ENCODE measurements around the gene MYLK3. TPM values are rescaled to one million over a fixed set of nuclear protein-coding genes. Genes with fewer than 3 reads are reported as not detected.

The MYLK3 gene
- total and polyA plus RNA-seq, 3 donors from 2014 or later = 18.4 to 88.8 (median 63.4) TPM

- DNase-seq = no peak
- H3K27ac ChIP-seq = no peak overlapping the region
Observed at GRCh38 chr16:46713634-46714033, 34.5 kb downstream of the MYLK3 start.

GRCh38 chr16:46712911-46713310 lies 35.2 kb downstream of the MYLK3 start:
- Histone ChIP-seq H3K4me3 (no peak overlapping the region), H3K9me3 (no peaks in the 10 kb centered on the region), H3K36me3 (ENCODE audit: low read depth, missing control alignments) (no peaks in the 10 kb centered on the region), H3K27me3 (no peaks in the 10 kb centered on the region), H3K27ac (no peak overlapping the region), H3K4me1 (no peaks in the 10 kb centered on the region)
- DNase-seq = no peak
- intact Hi-C loops (cut with DNase I; ENCODE audit: low total_unique reads) = no loop called here
- TF ChIP-seq POLR2A (IDR thresholded peaks at IDR 0.05) = no peak
- no peak for TF ChIP-seq CTCF (IDR thresholded peaks at IDR 0.05)
- 79 to 85% methylated on average over 3 of the region's 3 CpGs for WGBS, 2 donors

More at GRCh38 chr16:46713634-46714033, 34.5 kb downstream of the MYLK3 start:
- Histone ChIP-seq H3K27me3 (no peaks in the 10 kb centered on the region), H3K4me1 (no peaks in the 10 kb centered on the region), H3K36me3 (ENCODE audit: low read depth, missing control alignments) (no peaks in the 10 kb centered on the region), H3K4me3 (no peak overlapping the region), H3K9me3 (no peaks in the 10 kb centered on the region)
- TF ChIP-seq POLR2A (IDR thresholded peaks at IDR 0.05) (no peak), CTCF (IDR thresholded peaks at IDR 0.05) (no peak)
- intact Hi-C loops (cut with DNase I; ENCODE audit: low total_unique reads) = no loop called here
- whole genome bisulfite sequencing, 2 donors = 69 to 79% methylated on average over 3 of the region's 3 CpGs

- H3K4me3 ChIP-seq = no peak overlapping the region
- TF ChIP-seq CTCF (IDR thresholded peaks at IDR 0.05) = no peak
- TF ChIP-seq POLR2A (IDR thresholded peaks at IDR 0.05) = no peak
- no peaks in the 10 kb centered on the region for H3K4me1 ChIP-seq
- DNase-seq = peak; percentile 68
- H3K9me3 ChIP-seq = no peaks in the 10 kb centered on the region
- WGBS, 2 donors = 59 to 60% methylated on average over 10 of the region's 10 CpGs
- H3K27me3 ChIP-seq = no peaks in the 10 kb centered on the region
- H3K27ac ChIP-seq = peak overlapping the region; percentile 0 to 12
- intact Hi-C loops (cut with DNase I; ENCODE audit: low total_unique reads) = no loop called here
- H3K36me3 ChIP-seq (ENCODE audit: low read depth, missing control alignments) = no peaks in the 10 kb centered on the region
Observed at GRCh38 chr16:46711106-46712058, 36.8 kb downstream of the MYLK3 start.

- no peak for TF ChIP-seq CTCF (IDR thresholded peaks at IDR 0.05)
- no peak for DNase-seq
- WGBS, 2 donors = 55 to 59% methylated on average over 3 of the region's 3 CpGs
- intact Hi-C loops (cut with DNase I; ENCODE audit: low total_unique reads) = no loop called here
- Histone ChIP-seq H3K27me3 (no peaks in the 10 kb centered on the region), H3K4me3 (no peak overlapping the region), H3K36me3 (ENCODE audit: low read depth, missing control alignments) (no peaks in the 10 kb centered on the region), H3K9me3 (no peaks in the 10 kb centered on the region), H3K4me1 (no peaks in the 10 kb centered on the region), H3K27ac (no peak overlapping the region)
Observed at GRCh38 chr16:46709469-46710005, 38.6 kb downstream of the MYLK3 start.
